Raji (cell line): ENCODE data around the gene AK3.

Source experiments
- POLR2A ChIP-seq: IDR thresholded peaks from 2 replicates; pipeline ENCODE4 v1.6.1; 2011; ENCODE audit warnings: low read depth, low read length, control low read depth; ENCODE audit not compliant: insufficient read depth

The AK3 gene

DNA sequence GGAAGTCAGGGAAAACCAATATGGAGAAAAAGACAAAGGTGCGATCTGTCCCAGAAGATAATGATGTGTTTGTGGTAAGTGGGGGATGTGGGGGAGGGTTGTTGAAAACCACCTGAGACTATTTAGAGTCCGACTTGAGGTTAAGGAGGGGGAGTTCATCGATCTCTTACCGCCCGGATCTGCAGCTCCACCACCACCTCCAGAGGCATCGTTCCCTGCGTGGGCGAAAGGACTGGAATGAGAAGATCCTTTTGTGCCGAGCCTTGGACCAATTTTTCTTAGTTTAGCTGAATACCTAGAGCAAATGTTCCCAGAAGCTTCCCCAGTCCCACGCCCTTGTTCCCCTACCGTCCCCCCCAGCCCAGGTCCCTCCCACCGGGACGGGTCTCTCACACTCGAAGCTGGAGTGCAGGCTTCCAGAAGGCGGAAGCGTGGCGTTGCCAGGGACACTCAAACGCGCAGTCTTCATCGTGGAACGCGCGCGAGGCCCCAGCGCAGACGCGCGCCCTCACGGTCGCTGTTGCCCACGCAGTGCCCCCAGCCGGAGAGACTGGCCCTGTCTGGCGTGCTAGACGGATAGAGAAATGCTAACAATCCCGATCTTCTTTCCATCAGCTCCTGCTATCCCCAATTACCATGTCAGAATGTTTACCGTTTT is 74.8 kb downstream of the AK3 start, which contains the start of gene SPATA6L:
TSS of gene SPATA6L (minus strand) at position 439 of the 658 bp plus-strand sequence. CDS start at position 209, 230 bp downstream.
- no peak for TF ChIP-seq POLR2A

DNA sequence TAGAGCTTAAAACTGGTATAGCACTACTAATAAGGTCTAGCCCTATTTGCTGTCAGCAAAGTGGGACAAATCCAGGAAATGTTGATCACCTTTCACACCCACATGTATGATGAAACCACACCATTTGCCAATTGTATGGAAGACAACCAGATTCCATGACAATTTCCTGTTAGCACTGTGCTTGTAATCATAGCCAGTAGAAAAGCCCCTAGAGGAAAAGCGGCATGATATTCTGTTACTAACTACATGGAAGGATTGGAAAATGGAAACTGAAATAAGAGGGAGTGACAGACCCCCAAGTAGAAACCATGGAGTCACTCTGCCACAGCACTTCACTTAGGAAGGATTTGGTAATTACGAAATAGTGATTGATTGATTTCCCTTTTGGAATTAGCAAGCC is 75.6 kb downstream of the AK3 start:
- TF ChIP-seq POLR2A: no peak

DNA sequence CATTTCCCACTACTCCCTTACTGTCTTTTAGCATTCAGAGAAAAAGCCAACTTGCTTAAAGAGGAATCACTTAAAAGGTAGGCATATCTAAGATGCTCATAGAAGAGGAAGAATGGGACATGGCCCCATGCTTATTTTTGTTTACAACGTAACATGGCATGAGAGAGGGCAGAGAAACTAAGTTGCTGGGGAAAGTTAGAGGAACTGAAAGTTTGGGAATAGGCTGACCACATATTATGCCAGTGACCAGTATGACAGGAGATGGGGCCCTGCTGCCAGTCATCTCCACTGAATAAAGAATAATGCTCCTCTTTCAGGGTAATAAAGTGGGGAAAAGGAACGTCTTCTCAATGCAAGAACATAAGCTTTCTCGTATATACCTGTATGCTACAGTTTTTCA is 77.0 kb downstream of the AK3 start:
- no peak for TF ChIP-seq POLR2A

DNA sequence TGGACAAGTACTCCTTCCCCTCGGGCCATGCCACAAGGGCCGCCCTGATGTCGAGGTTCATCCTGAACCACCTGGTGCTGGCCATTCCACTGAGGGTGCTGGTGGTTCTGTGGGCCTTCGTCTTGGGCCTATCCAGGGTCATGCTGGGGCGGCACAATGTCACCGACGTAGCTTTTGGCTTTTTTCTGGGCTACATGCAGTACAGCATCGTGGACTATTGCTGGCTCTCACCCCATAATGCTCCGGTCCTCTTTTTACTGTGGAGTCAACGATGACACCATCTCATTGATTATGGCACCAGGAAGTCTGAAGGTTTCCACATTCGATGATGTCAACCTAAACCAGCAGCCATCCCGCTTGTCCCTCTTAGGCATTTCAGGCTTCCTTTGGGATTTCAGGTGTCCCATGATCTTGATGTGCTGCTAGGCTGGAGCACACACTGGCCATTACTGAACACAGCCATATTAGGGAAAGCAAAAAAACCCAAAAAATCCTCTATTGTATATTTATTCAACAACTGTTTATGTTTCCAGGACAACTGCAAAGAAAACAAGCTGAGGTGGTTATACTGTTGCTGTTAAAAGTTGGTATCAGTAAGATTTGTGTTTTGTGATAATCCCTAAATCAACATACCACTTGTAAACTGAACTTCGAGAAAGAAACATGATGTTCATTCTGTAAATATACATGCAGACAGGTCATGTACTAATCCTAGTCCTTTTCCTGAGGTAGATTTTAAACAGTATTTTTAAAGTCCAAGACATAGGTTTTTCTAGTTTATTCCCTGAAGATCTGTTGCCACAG is 77.8 kb downstream of the AK3 start:
- no peak for TF ChIP-seq POLR2A

DNA sequence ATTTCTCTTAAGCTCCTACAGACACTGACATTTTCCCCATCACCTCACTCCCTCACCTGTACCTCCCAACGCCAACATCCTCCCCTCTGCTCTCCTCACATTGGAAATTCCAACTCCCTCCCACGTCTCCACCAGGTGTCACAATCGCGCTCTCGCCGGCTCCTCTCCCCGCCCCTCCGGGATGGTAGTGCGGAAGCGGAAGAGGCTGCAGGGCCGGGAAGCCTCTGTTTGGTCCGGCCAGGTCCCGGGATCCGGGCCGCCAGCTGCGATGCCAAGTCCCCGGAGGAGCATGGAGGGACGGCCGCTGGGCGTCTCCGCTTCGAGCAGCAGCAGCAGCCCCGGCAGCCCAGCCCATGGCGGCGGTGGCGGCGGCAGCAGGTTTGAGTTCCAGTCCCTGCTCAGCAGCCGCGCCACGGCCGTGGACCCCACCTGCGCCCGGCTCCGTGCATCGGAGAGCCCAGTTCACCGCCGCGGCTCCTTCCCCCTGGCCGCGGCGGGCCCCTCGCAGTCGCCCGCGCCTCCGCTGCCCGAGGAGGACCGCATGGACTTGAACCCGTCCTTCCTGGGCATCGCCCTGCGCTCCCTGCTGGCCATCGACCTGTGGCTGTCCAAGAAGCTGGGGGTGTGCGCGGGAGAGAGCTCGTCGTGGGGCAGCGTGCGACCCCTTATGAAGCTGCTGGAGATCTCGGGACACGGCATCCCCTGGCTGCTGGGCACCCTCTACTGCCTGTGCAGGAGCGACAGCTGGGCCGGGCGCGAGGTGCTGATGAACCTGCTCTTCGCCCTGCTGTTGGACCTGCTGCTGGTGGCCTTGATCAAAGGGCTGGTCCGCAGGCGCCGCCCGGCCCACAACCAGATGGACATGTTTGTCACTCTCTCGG is 78.7 kb downstream of the AK3 start, which contains the start of gene PLPP6:
TSS of gene PLPP6 (plus strand) at position 187 of the 881 bp plus-strand sequence. CDS start at position 269, 82 bp downstream.
- TF ChIP-seq POLR2A: peak; percentile 73

GRCh38 chr9:4661611-4662010 is 79.4 kb downstream of the AK3 start:
- TF ChIP-seq POLR2A: no peak

DNA sequence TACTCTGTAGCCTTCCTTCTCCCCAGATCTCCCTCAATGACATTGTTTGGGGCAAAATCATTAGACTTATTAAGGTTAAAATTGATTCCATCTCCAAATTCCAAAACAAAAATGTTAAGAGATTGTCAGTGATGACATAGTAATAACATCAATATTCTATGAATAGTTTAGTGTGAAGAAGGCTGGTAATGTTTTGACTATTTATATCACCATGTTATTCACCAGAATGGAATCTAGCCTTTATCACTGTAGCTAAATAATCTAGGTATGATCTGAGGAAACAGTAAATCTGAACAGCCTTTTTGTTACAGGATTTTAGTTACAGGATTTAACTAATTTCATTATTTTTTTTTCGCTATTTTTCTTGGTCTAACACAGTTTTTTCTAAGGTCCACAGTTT is 79.8 kb downstream of the AK3 start:
- TF ChIP-seq POLR2A: no peak
